Stimulated activated CD4-positive, alpha-beta T cell treated with anti-CD3 and anti-CD28 coated beads, Interleukin-4, amount 100 ng/mL, for 1 hour (primary cell): ENCODE results near the gene TMEM59L.

Source experiments
- DNase-seq: peaks from one replicate; pipeline ENCODE4 v3.0.0-alpha.2; 2020

TMEM59L gene

GRCh38 chr19:18660051-18660910 is 47.6 kb downstream of the TMEM59L start:
- DNase-seq: no peak

DNA sequence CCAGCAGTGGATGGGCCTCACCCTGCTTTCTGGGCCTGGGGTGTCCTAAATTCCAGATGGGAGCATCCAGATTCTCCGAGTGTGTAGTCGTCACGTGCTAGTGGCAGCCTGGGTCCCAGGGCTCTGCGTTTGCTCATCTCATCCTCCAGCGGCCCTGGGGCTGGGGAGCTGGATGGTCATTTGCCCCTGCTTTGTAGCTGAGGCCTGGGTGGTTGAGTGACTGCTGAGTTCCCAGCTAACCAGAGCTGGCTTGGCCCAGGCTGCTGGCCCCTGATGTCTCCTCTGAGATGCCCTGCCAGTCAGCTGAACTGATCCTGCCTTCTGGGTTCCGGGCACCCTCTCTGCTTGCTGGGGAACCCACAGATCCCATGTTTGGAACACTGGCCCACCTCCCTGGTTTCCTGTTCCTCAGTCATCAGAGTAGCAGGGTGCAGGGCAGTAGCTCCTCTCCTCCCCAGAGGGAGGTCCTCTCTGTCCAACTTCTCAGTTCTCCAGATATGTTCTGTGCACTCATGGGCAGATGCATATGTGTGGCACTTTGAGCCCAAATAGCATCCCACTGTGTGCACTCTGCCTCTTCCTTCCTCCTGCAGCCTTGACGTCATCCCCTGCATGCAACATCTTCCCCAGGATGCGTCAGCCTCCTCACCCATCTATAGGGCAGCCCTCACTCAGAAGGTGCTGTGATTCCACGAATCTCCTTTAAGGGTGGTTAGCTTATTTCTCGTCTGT is 48.4 kb downstream of the TMEM59L start:
- DNase-seq: no peak

DNA sequence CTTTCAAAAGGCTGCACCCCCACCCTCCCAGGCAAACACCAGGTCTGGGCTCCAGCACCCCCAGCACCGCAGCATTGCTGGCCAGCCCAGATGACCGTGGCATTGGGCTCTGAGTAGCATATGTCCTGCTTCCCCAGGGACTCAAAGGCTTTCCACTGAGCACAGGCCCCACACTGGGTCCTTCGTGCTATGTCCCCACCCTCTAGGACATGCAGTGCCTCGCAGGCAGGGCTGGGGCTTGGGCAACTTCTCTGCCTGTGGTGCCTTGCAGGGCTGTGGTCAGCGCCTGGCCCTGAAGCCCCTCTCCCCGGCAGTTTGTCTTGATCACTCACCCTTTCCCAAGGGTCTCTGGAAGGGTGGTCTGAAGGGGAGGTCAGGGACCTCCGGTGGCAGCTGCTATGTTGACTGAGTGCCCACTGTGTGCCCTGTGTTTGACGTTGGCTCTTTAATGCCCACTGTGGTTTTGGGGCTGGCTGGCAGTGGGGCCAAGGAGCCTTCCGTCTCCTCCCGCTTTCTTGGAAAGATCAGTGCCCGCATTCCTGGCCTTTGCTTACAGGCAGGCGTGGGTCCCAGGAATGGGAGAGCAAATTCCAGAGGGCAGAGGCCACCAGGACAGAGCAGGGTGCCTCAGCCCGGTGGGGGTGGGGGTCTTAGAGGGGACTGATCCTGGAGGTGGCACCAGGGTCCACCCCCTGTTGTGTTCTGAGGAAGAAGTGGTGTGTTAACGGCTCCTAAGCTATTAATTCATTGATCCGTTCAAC is 50.5 kb downstream of the TMEM59L start:
- DNase-seq: no peak

- no peak for DNase-seq
These were observed 51.4 kb downstream of the TMEM59L start for GRCh38 chr19:18663940-18664530.

- DNase-seq: no peak
These were observed 53.1 kb downstream of the TMEM59L start for GRCh38 chr19:18665771-18666202.

DNA sequence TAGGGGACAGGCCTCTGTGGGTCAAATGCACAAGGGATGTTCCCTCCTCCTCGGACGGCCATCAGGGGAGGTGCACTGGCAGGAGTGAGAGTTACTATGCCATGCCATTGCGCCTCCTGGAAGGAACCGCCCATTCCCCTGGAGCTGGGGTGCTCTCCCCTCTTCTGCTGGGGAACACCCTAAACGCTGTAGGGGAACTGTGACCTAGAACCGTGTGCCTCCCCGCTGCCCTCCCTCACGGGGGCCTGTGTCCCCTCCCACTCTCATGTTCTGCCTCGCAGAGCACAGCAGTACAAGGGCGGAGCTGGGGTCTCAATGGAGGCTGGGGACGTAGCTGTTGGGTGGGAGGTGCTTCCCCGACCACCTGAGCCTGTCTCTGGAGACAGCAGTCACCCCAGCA is 53.6 kb downstream of the TMEM59L start:
- no peak for DNase-seq

DNA sequence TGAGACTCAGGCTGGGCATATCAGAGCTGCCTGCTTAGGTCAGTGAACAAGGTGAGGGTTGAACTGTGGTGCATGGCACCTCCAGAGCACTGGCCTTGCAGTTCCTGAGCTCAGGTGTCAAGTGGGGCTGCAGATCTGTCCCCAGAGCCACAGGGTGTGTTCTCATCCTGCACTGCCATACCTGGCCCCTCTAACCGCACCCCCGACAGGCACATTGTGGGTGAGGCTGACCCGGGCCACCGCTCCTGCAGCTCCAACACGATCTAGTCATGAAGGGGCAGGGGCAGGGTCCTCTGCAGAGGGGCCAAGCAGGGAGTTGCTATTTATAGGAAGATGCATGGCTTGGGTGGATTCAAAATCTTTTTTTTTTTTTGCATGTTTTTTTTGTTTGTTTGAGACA is 54.1 kb downstream of the TMEM59L start:
- no peak for DNase-seq

DNA sequence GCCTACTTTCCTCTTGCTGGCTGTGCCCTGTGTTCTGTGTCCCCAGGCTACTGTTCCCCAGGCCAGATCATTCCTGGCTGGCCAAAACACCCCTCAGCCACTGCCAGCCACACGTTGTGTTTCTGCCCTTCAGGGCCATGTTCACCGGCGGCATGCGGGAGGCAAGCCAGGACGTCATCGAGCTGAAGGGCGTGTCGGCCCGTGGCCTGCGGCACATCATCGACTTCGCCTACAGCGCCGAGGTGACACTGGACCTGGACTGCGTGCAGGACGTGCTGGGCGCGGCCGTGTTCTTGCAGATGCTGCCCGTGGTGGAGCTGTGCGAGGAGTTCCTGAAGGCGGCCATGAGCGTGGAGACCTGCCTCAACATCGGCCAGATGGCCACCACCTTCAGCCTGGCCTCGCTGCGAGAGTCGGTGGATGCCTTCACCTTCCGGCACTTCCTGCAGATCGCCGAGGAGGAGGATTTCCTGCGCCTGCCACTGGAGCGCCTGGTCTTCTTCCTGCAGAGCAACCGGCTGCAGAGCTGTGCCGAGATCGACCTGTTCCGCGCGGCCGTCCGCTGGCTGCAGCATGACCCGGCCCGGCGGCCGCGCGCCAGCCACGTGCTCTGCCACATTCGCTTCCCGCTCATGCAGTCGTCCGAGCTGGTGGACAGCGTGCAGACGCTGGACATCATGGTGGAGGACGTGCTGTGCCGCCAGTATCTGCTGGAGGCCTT is 55.0 kb downstream of the TMEM59L start:
- no peak for DNase-seq

DNA sequence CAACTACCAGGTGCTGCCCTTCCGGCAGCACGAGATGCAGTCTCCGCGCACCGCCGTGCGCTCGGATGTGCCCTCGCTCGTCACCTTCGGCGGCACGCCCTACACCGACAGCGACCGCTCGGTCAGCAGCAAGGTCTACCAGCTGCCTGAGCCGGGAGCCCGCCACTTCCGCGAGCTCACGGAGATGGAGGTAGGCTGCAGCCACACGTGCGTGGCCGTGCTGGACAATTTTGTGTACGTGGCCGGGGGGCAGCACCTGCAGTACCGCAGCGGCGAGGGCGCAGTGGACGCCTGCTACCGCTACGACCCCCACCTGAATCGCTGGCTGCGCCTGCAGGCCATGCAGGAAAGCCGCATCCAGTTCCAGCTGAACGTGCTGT is 55.6 kb downstream of the TMEM59L start:
- DNase-seq: no peak

DNA sequence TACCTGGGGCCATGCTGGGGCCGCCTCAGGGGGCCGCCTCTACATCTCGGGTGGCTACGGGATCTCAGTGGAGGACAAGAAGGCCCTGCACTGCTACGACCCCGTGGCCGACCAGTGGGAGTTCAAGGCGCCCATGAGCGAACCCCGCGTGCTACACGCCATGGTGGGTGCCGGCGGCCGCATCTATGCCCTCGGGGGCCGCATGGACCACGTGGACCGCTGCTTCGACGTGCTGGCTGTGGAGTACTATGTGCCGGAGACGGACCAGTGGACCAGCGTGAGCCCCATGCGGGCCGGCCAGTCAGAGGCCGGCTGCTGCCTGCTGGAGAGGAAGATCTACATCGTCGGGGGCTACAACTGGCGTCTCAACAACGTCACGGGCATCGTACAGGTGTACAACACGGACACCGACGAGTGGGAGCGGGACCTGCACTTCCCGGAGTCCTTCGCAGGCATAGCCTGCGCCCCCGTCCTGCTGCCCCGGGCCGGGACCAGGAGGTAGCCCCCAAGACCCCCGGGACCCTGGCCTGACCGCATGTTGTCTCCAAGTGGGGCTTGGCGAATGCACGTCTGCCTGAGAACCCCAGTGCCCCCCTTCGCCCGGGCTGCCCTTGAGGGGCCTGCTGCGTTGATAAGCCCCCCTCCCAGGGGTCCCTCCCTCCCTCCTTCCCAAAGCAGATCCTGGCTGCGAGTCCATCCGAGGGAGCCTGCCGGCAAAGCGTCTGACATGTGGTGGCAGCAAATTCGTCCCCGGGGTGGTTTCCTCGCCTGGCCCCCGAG is 56.3 kb downstream of the TMEM59L start:
- DNase-seq: no peak

DNA sequence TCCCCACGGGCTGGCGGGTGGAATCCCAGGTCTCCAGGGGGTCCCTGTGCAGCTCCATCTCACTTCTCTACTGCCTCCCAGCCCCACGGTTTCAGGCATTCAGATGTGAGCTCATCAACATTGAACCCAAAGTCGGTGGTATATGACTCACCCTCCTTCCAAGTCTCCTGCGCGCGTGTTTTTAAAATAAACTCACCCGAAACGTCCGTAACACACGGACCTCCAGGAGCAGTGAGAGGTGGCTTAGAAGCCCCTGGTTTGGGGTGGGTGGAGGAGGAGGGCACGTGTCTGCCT is 56.8 kb downstream of the TMEM59L start:
- DNase-seq: no peak

DNA sequence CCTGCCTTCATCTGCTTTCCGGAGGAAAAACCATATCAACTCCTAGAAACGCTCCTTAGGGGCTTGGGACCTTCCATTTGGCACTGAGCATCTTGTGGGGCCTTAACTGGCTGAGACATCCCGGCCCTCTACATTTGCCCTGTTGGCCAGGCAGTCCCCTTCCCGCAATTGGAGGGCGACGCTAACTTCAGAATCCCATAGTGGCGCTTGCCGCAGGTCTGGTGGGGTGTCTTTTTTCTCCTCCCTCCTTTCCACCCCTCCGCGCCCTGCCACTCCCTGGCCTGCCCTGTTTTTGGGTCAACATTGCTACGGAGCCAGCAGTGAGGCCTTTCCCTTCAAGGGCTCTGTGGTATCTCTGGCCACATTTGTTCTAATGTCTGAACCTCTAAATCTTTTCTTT is 57.2 kb downstream of the TMEM59L start:
- no peak for DNase-seq

DNA sequence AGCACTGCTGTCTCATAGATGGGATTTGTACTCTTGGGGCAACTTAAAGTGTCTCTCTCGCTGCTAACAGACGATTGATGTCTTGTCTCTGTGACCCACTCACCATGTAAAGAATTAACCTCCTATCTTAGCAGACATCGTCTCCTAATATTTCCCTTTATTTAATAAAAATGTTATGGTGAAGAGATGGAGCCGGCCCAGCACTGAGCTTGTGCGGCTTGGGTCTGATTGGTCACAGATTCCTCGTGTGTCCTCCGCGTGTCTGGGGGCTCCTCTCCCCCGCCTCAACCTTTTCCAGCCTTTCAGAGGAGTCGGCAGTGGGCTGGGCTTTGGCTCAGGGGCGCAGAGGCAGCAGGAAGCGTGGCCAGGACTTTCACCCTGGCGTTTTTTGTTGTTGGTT is 57.6 kb downstream of the TMEM59L start:
- DNase-seq: no peak
